ENCODE data around the gene HERC4. TPM values are rescaled to one million over a fixed set of nuclear protein-coding genes. Genes with fewer than 3 reads are reported as not detected.
"Not testable (repeated sequence)": the region's sequence is repeated elsewhere in the genome, so short reads cannot be mapped to it uniquely, and the experiment has no call there.

Gene HERC4
- total RNA-seq, 2 donors from 2014 or later, result 53.8 to 60.1 TPM

DNA sequence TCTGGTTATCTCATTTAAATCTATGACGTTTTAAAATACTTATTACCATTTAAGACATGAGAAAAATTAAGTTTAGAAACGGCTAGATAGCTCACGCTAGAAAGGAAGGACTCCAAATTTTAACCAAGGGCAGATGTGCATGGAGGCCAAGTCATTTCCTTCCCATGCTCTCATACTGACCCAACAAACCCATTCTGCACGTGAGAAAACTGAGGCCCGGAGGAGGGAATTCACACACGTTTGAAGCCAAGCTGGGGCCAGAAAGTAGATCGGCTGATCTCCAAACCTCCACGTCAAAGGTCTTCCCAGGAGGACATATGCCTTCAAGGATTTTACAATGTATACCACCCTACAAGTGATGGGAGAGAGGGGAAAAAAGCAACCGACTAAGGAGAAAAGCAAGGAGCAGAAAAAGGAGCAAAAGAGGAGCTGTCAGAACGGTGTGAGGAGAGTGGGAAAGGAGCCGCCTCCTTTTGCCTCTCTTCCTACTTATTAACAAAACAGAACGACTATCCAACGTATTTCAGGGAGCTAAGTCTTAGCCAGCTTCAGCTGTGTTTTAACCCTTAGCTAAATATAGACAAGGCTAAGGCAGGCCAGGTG lies 191.3 kb downstream of the HERC4 start:
- Histone ChIP-seq H3K27me3 (ENCODE audit: control insufficient read depth, insufficient read depth, low read length, poor library complexity, severe bottlenecking) (no peaks in the 10 kb centered on the region), H3K9ac (ENCODE audit: extremely low read depth, low read length, poor library complexity, severe bottlenecking) (peak overlapping the region; percentile 59), H3K9me3 (ENCODE audit: control insufficient read depth, low read length) (no peaks in the 10 kb centered on the region), H3K4me1 (ENCODE audit: control insufficient read depth, insufficient read depth, low read length) (no peaks in the 10 kb centered on the region), H3K4me3 (ENCODE audit: low read length) (peak overlapping the region; percentile 82), H3K36me3 (ENCODE audit: control insufficient read depth, insufficient read depth, low read length) (peaks cover 19% of the 10 kb centered on the region), H3K27ac (ENCODE audit: low read depth, low read length) (peak overlapping the region; percentile 92)
- no peak for DNase-seq
- peak overlapping the region; percentile 92 for H3K4me3 Mint-ChIP-seq
- WGBS, 2 experiments (ENCODE audit: insufficient coverage in 1 of 2, insufficient read length in 1 of 2), result 66 to 70% methylated on average over 8 to 10 of the region's 13 CpGs
- no peaks in the 10 kb centered on the region for H3K9me3 Mint-ChIP-seq
- H3K4me1 Mint-ChIP-seq, result peaks cover 10% of the 10 kb centered on the region
- no peaks in the 10 kb centered on the region for H3K27me3 Mint-ChIP-seq (ENCODE audit: insufficient read depth)
- H3K36me3 Mint-ChIP-seq (ENCODE audit: low read depth), result peaks cover 20% of the 10 kb centered on the region
- TF ChIP-seq, protein P1, sequence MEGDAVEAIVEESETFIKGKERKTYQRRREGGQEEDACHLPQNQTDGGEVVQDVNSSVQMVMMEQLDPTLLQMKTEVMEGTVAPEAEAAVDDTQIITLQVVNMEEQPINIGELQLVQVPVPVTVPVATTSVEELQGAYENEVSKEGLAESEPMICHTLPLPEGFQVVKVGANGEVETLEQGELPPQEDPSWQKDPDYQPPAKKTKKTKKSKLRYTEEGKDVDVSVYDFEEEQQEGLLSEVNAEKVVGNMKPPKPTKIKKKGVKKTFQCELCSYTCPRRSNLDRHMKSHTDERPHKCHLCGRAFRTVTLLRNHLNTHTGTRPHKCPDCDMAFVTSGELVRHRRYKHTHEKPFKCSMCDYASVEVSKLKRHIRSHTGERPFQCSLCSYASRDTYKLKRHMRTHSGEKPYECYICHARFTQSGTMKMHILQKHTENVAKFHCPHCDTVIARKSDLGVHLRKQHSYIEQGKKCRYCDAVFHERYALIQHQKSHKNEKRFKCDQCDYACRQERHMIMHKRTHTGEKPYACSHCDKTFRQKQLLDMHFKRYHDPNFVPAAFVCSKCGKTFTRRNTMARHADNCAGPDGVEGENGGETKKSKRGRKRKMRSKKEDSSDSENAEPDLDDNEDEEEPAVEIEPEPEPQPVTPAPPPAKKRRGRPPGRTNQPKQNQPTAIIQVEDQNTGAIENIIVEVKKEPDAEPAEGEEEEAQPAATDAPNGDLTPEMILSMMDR (conservative IDR thresholded peaks at IDR 0.05), result no peak
- peak overlapping the region; percentile 95 for H3K27ac Mint-ChIP-seq

DNA sequence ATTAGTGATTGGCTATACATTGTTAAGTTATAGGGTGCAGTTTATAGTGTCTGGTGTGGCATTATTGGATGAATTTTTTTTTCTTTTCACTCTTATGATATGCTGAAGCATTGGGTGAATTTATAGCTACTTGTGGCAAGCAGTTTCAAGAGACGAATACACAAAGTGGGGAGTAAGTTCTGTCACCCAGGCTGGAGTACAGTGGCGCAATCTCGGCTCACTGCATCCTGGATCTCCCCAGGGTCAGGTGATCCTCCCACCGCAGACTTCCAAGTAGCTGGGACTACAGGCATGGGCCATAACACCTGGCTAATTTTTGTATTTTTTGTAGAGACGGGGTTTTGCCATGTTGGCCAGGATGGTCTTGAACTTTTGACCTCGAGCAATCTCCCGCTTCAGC lies 196.9 kb downstream of the HERC4 start:
- H3K27me3 ChIP-seq (ENCODE audit: control insufficient read depth, insufficient read depth, low read length, poor library complexity, severe bottlenecking), result no peaks in the 10 kb centered on the region
- WGBS, 2 experiments (ENCODE audit: insufficient coverage in 1 of 2, insufficient read length in 1 of 2), result 92 to 94% methylated on average over 4 to 7 of the region's 7 CpGs
- H3K4me3 ChIP-seq (ENCODE audit: low read length), result no peak overlapping the region
- Mint-ChIP-seq H3K27ac (no peak overlapping the region), H3K4me3 (no peak overlapping the region), H3K4me1 (no peaks in the 10 kb centered on the region), H3K27me3 (ENCODE audit: insufficient read depth) (no peaks in the 10 kb centered on the region), H3K36me3 (ENCODE audit: low read depth) (no peaks in the 10 kb centered on the region), H3K9me3 (no peaks in the 10 kb centered on the region)
- H3K9ac ChIP-seq (ENCODE audit: extremely low read depth, low read length, poor library complexity, severe bottlenecking), result no peak overlapping the region
- no peak for DNase-seq
- H3K27ac ChIP-seq (ENCODE audit: low read depth, low read length), result no peak overlapping the region
- no peaks in the 10 kb centered on the region for H3K9me3 ChIP-seq (ENCODE audit: control insufficient read depth, low read length)
- TF ChIP-seq, protein P1 (conservative IDR thresholded peaks at IDR 0.05), result no peak
- no peaks in the 10 kb centered on the region for H3K36me3 ChIP-seq (ENCODE audit: control insufficient read depth, insufficient read depth, low read length)
- H3K4me1 ChIP-seq (ENCODE audit: control insufficient read depth, insufficient read depth, low read length), result no peaks in the 10 kb centered on the region

DNA sequence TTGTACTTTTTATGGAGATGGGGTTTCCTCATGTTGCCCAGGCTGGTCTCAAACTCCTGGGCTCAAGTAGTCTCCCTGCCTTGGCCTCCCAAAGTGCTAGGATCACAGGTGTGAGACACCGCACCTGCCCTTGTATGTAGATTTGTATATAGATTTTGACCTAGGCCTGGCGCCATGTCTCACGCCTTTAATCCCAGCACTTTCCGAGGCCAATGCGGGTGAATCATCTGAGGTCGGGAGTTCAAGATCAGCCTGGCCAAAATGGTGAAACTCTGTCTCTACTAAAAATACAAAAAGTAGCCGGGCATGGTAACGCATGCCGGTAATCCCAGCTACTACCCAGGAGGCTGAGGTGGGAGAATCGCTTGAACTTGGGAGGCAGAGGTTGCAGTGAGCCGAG lies 197.7 kb downstream of the HERC4 start:
- H3K4me3 Mint-ChIP-seq; H3K36me3 Mint-ChIP-seq (ENCODE audit: low read depth); DNase-seq; H3K36me3 ChIP-seq (ENCODE audit: control insufficient read depth, insufficient read depth, low read length); H3K27ac Mint-ChIP-seq; H3K4me1 Mint-ChIP-seq; H3K27me3 ChIP-seq (ENCODE audit: control insufficient read depth, insufficient read depth, low read length, poor library complexity, severe bottlenecking); H3K4me3 ChIP-seq (ENCODE audit: low read length); H3K4me1 ChIP-seq (ENCODE audit: control insufficient read depth, insufficient read depth, low read length); H3K27me3 Mint-ChIP-seq (ENCODE audit: insufficient read depth); H3K9me3 Mint-ChIP-seq; H3K27ac ChIP-seq (ENCODE audit: low read depth, low read length); H3K9ac ChIP-seq (ENCODE audit: extremely low read depth, low read length, poor library complexity, severe bottlenecking); H3K9me3 ChIP-seq (ENCODE audit: control insufficient read depth, low read length): not testable (repeated sequence)
- WGBS, 2 experiments (ENCODE audit: insufficient coverage in 1 of 2, insufficient read length in 1 of 2), result 96% methylated on average over 11 of the region's 11 CpGs
